CD4-positive, alpha-beta memory T cell (primary cell): ENCODE measurements around the gene DNM3. TPM values are rescaled to one million over a fixed set of nuclear protein-coding genes. Genes with fewer than 3 reads are reported as not detected.
"Not testable (repeated sequence)": the region's sequence is repeated elsewhere in the genome, so short reads cannot be mapped to it uniquely, and the experiment has no call there.

Source experiments
- CTCF ChIA-PET: fragments of 350-600 bp; sonication (Branson Sonifier 250); formaldehyde crosslinking; loops from one replicate; lab custom pipeline; 2021; ENCODE audit warnings: inconsistent platforms; ENCODE audit not compliant: partially characterized antibody; lab: Charles Lee
- POLR2A ChIA-PET: fragments of 350-600 bp; sonication (Branson Sonifier 250); formaldehyde crosslinking; loops from one replicate; lab custom pipeline; 2021; ENCODE audit not compliant: partially characterized antibody; lab: Charles Lee
- DNase-seq, 5 donors: peaks; one replicate each; pipeline versions ENCODE4 v3.0.0 to v3.0.0-alpha.2; 2020 to 2022; ENCODE audit warnings: mixed read lengths in 1 of 5
- H3K27ac ChIP-seq: one replicate; pipeline ENCODE4 v1.7.0; 2013; ENCODE audit warnings: low read depth, low read length
- H3K27me3 ChIP-seq: 2 replicates; pipeline ENCODE4 v1.7.0; 2013; ENCODE audit warnings: mild to moderate bottlenecking, low read length, moderate library complexity; ENCODE audit not compliant: insufficient read depth
- H3K36me3 ChIP-seq: 2 replicates; pipeline ENCODE4 v1.7.0; 2013; ENCODE audit warnings: mild to moderate bottlenecking, low read length, moderate library complexity; ENCODE audit not compliant: insufficient read depth
- H3K4me1 ChIP-seq: 2 replicates; pipeline ENCODE4 v1.7.0; 2013; ENCODE audit warnings: mild to moderate bottlenecking, low read length, moderate library complexity; ENCODE audit not compliant: insufficient read depth
- H3K4me3 ChIP-seq, 2 donors: one replicate each; pipeline ENCODE4 v1.7.0; 2013; ENCODE audit warnings: low read length in 2 of 2, mild to moderate bottlenecking in 1 of 2
- H3K9me3 ChIP-seq, 2 donors: one replicate each; pipeline ENCODE4 v1.7.0; 2013; ENCODE audit warnings: low read length in 2 of 2, control low read depth in 1 of 2; ENCODE audit not compliant: control insufficient read depth in 1 of 2
- H3K27ac Mint-ChIP-seq, 7 donors: one replicate each; pipeline ENCODE4 v1.8.0; 2020 to 2021; ENCODE audit warnings: mixed read lengths in 7 of 7, mild to moderate bottlenecking in 6 of 7, inconsistent platforms in 3 of 7, moderate library complexity in 3 of 7
- H3K27me3 Mint-ChIP-seq, 2 donors: one replicate each; pipeline ENCODE4 v1.8.0; 2020 to 2021; ENCODE audit warnings: mixed read lengths in 2 of 2
- H3K36me3 Mint-ChIP-seq, 2 donors: one replicate each; pipeline ENCODE4 v1.8.0; 2020 to 2021; ENCODE audit warnings: mixed read lengths in 2 of 2, inconsistent platforms in 1 of 2, mild to moderate bottlenecking in 1 of 2
- H3K4me1 Mint-ChIP-seq, 4 donors: one replicate each; pipeline ENCODE4 v1.8.0; 2020 to 2021; ENCODE audit warnings: mixed read lengths in 4 of 4, mild to moderate bottlenecking in 1 of 4
- H3K4me3 Mint-ChIP-seq, 8 donors: one replicate each; pipeline ENCODE4 v1.8.0; 2020 to 2021; ENCODE audit warnings: mixed read lengths in 8 of 8, mild to moderate bottlenecking in 7 of 8, moderate library complexity in 6 of 8, inconsistent platforms in 3 of 8
- H3K9me3 Mint-ChIP-seq, 8 donors: one replicate each; pipeline ENCODE4 v1.8.0; 2020 to 2021; ENCODE audit warnings: mixed read lengths in 8 of 8, mild to moderate bottlenecking in 5 of 8, inconsistent platforms in 3 of 8, moderate library complexity in 1 of 8
- intact Hi-C: fragments of 100-400 bp; cut with micrococcal nuclease; formaldehyde crosslinking; loops from one replicate; pipeline ENCODE4 v1.15.1; 2023
- polyA plus RNA-seq, 2 donors: library from polyadenylated mRNA; unstranded; fragments of 300-500 nt; fragmentation: Illumina TruSeq; gene quantifications; one replicate each; pipeline ENCODE4 v1.2.3, GENCODE V29; 2021
- total RNA-seq, 2 experiments: library from RNA; stranded (reverse); gene quantifications; one replicate each; pipeline ENCODE4 v1.2.3, GENCODE V29; 2021

DNM3 gene
- total and polyA plus RNA-seq, 4 experiments from 2014 or later, result 0.37 to 2.7 (median 1.4) TPM

GRCh38 chr1:172019976-172020375, 178.7 kb downstream of the DNM3 start:
- intact Hi-C loops, result no loop called here
- no peaks in the 10 kb centered on the region for H3K4me1 ChIP-seq
- ChIA-PET CTCF (no interaction called here), POLR2A (no interaction called here)
- H3K27me3 ChIP-seq, result no peaks in the 10 kb centered on the region
- H3K27ac Mint-ChIP-seq, result no peak overlapping the region
- H3K4me1 Mint-ChIP-seq, result no peaks in the 10 kb centered on the region
- H3K4me3 ChIP-seq, result no peak overlapping the region
- no peak overlapping the region for H3K27ac ChIP-seq
- H3K36me3 ChIP-seq, result no peaks in the 10 kb centered on the region
- H3K9me3 Mint-ChIP-seq, result peaks cover 0 to 6% (median 3%) of the 10 kb centered on the region in 8 donors
- no peak overlapping the region for H3K4me3 Mint-ChIP-seq
- DNase-seq, result no peak
- H3K27me3 Mint-ChIP-seq, result peaks cover 4 to 9% of the 10 kb centered on the region in 2 donors
- peaks cover 0 to 3% of the 10 kb centered on the region in 2 donors for H3K36me3 Mint-ChIP-seq
- no peaks in the 10 kb centered on the region for H3K9me3 ChIP-seq

GRCh38 chr1:172024516-172024915, 183.2 kb downstream of the DNM3 start:
- H3K27me3 Mint-ChIP-seq, result peaks cover under 1 to 5% of the 10 kb centered on the region in 2 donors
- Histone ChIP-seq H3K36me3 (no peaks in the 10 kb centered on the region), H3K4me1 (no peaks in the 10 kb centered on the region), H3K27ac (no peak overlapping the region), H3K4me3 (no peak overlapping the region), H3K27me3 (no peaks in the 10 kb centered on the region), H3K9me3 (no peaks in the 10 kb centered on the region)
- no peaks in the 10 kb centered on the region for H3K4me1 Mint-ChIP-seq
- ChIA-PET CTCF (no interaction called here), POLR2A (no interaction called here)
- intact Hi-C loops, result no loop called here
- no peak overlapping the region for H3K27ac Mint-ChIP-seq
- peaks cover 0 to under 1% (median 0%) of the 10 kb centered on the region in 8 donors for H3K9me3 Mint-ChIP-seq
- H3K36me3 Mint-ChIP-seq, result no peaks in the 10 kb centered on the region
- no peak overlapping the region for H3K4me3 Mint-ChIP-seq
- no peak for DNase-seq

- H3K27me3 ChIP-seq, H3K4me3 ChIP-seq, H3K9me3 Mint-ChIP-seq, H3K4me1 Mint-ChIP-seq, H3K36me3 Mint-ChIP-seq, POLR2A ChIA-PET, CTCF ChIA-PET, H3K27me3 Mint-ChIP-seq, H3K27ac Mint-ChIP-seq, H3K4me3 Mint-ChIP-seq, H3K9me3 ChIP-seq, H3K27ac ChIP-seq, intact Hi-C loops, DNase-seq, H3K4me1 ChIP-seq, H3K36me3 ChIP-seq: not testable (repeated sequence)
Observed at GRCh38 chr1:172024944-172025738, 183.8 kb downstream of the DNM3 start.

- Histone ChIP-seq H3K36me3 (no peaks in the 10 kb centered on the region), H3K27me3 (no peaks in the 10 kb centered on the region), H3K27ac (no peak overlapping the region), H3K9me3 (no peaks in the 10 kb centered on the region), H3K4me3 (no peak overlapping the region), H3K4me1 (peaks cover 5% of the 10 kb centered on the region)
- intact Hi-C loops, result no loop called here
- ChIA-PET CTCF (no interaction called here), POLR2A (no interaction called here)
- H3K4me3 Mint-ChIP-seq, result peak overlapping the region in 1 of 8 donors; percentile 18
- peaks cover 0 to 22% of the 10 kb centered on the region in 2 donors for H3K36me3 Mint-ChIP-seq
- DNase-seq, result no peak
- H3K9me3 Mint-ChIP-seq, result peaks cover 0 to 3% (median 0%) of the 10 kb centered on the region in 8 donors
- peaks cover 3 to 11% (median 8%) of the 10 kb centered on the region in 4 donors for H3K4me1 Mint-ChIP-seq
- no peaks in the 10 kb centered on the region for H3K27me3 Mint-ChIP-seq
- no peak overlapping the region for H3K27ac Mint-ChIP-seq
Observed at GRCh38 chr1:172040466-172040865, 199.2 kb downstream of the DNM3 start.

GRCh38 chr1:172041102-172041501, 199.8 kb downstream of the DNM3 start:
- no peaks in the 10 kb centered on the region for H3K27me3 ChIP-seq
- intact Hi-C loops, result no loop called here
- no peak overlapping the region for H3K27ac ChIP-seq
- no peak for DNase-seq
- Mint-ChIP-seq H3K36me3 (peaks cover 0 to 20% of the 10 kb centered on the region in 2 donors), H3K4me3 (no peak overlapping the region), H3K27ac (peak overlapping the region in 1 of 7 donors; percentile 16), H3K27me3 (no peaks in the 10 kb centered on the region), H3K4me1 (peaks cover 3 to 11% (median 8%) of the 10 kb centered on the region in 4 donors), H3K9me3 (peaks cover 0 to 3% (median 0%) of the 10 kb centered on the region in 8 donors)
- H3K9me3 ChIP-seq, result no peaks in the 10 kb centered on the region
- POLR2A ChIA-PET, result no interaction called here
- peaks cover 5% of the 10 kb centered on the region for H3K4me1 ChIP-seq
- no peaks in the 10 kb centered on the region for H3K36me3 ChIP-seq
- CTCF ChIA-PET, result no interaction called here
- no peak overlapping the region for H3K4me3 ChIP-seq

- no peak overlapping the region for H3K4me3 Mint-ChIP-seq
- peaks cover 3 to 11% (median 8%) of the 10 kb centered on the region in 4 donors for H3K4me1 Mint-ChIP-seq
- Histone ChIP-seq H3K4me3 (no peak overlapping the region), H3K9me3 (no peaks in the 10 kb centered on the region), H3K4me1 (peaks cover 5% of the 10 kb centered on the region), H3K27me3 (no peaks in the 10 kb centered on the region), H3K27ac (no peak overlapping the region), H3K36me3 (no peaks in the 10 kb centered on the region)
- DNase-seq, result no peak
- peaks cover 0 to 3% (median 0%) of the 10 kb centered on the region in 8 donors for H3K9me3 Mint-ChIP-seq
- ChIA-PET CTCF (no interaction called here), POLR2A (no interaction called here)
- H3K27me3 Mint-ChIP-seq, result no peaks in the 10 kb centered on the region
- H3K27ac Mint-ChIP-seq, result no peak overlapping the region
- intact Hi-C loops, result no loop called here
- peaks cover 0 to 20% of the 10 kb centered on the region in 2 donors for H3K36me3 Mint-ChIP-seq
Observed at GRCh38 chr1:172041742-172042141, 200.4 kb downstream of the DNM3 start.

- Mint-ChIP-seq H3K4me1 (peaks cover 3 to 11% (median 8%) of the 10 kb centered on the region in 4 donors), H3K27ac (no peak overlapping the region), H3K4me3 (no peak overlapping the region), H3K27me3 (no peaks in the 10 kb centered on the region), H3K36me3 (peaks cover 0 to 19% of the 10 kb centered on the region in 2 donors), H3K9me3 (peaks cover 0 to 3% (median 0%) of the 10 kb centered on the region in 8 donors)
- no peak overlapping the region for H3K4me3 ChIP-seq
- peaks cover 5% of the 10 kb centered on the region for H3K4me1 ChIP-seq
- no peak overlapping the region for H3K27ac ChIP-seq
- H3K36me3 ChIP-seq, result no peaks in the 10 kb centered on the region
- POLR2A ChIA-PET, result no interaction called here
- H3K9me3 ChIP-seq, result no peaks in the 10 kb centered on the region
- intact Hi-C loops, result no loop called here
- CTCF ChIA-PET, result interaction anchor here (0.7 kb wide), 1 partner anchor 58 kb away, joined by 4 read pairs; no protein-coding TSS in a partner anchor
- DNase-seq, result no peak
- no peaks in the 10 kb centered on the region for H3K27me3 ChIP-seq
Observed at GRCh38 chr1:172043900-172044299, 202.6 kb downstream of the DNM3 start.
